GM18502 (cell line): ENCODE measurements around the gene KLHDC10.
"Not testable (repeated sequence)": the region's sequence is repeated elsewhere in the genome, so short reads cannot be mapped to it uniquely, and the experiment has no call there.

Source experiments
- ATAC-seq: cut with Tn5 transposase; IDR thresholded peaks from one replicate; pipeline ENCODE4 v1.9.1; 2021; ENCODE audit warnings: mild to moderate bottlenecking; ENCODE audit not compliant: unreplicated experiment, poor library complexity

Gene KLHDC10

GRCh38 chr7:130152493-130153210 lies 82.3 kb downstream of the KLHDC10 start:
- ATAC-seq, result no peak

- no peak for ATAC-seq
These were observed 83.0 kb downstream of the KLHDC10 start for GRCh38 chr7:130153211-130153908.

GRCh38 chr7:130154131-130154500 lies 83.8 kb downstream of the KLHDC10 start:
- ATAC-seq, result no peak

- no peak for ATAC-seq
These were observed 84.4 kb downstream of the KLHDC10 start for GRCh38 chr7:130154501-130155317.

DNA sequence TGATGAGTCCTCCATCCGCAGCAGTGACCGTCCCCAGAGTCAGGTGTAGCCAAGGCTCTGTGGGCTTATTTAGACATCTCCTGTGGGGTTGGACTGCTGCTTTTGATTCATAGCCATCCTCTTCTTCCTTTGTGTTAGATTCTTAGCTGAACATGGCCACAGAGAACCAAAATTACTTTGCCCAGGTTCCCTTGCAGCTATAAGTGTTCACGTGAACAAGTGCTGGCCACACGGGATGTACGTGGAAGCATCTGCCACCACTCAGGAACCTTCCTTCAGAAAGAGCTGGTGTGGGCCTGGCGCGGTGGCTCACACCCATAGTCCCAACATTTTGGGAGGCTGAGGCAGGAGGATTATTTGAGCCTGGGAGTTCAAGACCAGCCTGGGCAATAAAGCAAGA lies 85.8 kb downstream of the KLHDC10 start:
- ATAC-seq, result no peak

DNA sequence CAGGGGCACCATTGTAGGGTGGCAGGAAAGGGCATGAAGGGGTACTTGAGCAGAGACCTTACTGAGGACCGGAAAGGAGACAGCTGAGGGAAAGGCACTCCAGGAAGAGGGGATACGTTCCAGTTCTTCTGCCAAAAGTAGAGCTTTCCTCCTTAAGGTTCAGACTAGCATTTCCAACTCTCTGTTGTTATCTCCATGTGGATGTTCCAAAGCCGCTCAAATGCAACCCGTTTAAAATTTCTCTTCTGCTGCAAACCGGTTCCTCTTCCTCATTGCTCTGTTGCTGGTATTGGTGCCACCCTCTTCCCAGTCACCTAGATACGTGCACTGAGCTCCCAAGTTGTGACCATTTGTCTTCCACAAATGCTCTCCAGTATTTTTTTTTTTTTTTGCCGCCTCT lies 87.4 kb downstream of the KLHDC10 start:
- ATAC-seq, result no peak

- ATAC-seq, result no peak
These were observed 89.7 kb downstream of the KLHDC10 start for GRCh38 chr7:130160023-130160422.

- no peak for ATAC-seq
These were observed 90.1 kb downstream of the KLHDC10 start for GRCh38 chr7:130160455-130160854.

DNA sequence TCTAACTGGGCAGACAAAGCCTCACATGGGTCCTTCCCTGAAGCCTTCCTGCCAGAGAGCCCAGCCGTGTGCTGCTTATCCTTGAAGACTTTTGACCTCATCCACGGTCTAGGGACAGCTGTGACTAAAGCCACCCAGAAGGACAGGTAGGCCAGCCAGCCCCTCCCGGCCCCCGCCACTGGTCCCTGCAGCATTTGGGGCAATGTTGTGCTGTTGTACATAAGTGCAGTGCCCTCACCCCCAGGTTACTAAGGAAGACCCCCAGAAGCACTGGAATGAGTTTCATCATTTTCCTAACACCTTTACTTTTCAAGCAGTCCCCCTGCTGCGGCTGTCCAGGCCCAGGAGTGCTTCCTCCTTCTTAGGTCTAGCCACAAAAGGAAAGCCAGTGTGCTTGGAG lies 91.9 kb downstream of the KLHDC10 start:
- ATAC-seq, result no peak

- no peak for ATAC-seq
These were observed 104.1 kb downstream of the KLHDC10 start for GRCh38 chr7:130174237-130174959.

DNA sequence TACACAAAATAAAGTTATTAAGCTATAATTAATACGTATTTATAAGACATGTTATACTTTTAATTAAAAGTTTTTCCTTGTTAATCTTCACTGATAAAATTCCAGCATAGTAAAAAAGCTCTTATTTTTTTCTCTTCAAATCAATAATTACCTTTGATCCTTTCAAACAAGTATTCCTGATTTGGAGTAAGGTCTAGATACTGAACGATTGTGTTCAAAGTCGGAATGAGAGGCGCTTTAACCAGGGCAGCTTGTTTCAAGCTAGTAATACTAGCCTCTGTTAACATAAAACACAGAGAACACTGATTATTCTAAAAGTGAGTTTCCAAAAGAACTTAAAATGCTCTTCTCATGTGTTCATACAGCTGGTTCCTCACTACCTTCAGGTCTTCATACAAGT lies 107.9 kb downstream of the KLHDC10 start:
- ATAC-seq, result no peak

- ATAC-seq, result no peak
These were observed 109.3 kb downstream of the KLHDC10 start for GRCh38 chr7:130179631-130180030.

DNA sequence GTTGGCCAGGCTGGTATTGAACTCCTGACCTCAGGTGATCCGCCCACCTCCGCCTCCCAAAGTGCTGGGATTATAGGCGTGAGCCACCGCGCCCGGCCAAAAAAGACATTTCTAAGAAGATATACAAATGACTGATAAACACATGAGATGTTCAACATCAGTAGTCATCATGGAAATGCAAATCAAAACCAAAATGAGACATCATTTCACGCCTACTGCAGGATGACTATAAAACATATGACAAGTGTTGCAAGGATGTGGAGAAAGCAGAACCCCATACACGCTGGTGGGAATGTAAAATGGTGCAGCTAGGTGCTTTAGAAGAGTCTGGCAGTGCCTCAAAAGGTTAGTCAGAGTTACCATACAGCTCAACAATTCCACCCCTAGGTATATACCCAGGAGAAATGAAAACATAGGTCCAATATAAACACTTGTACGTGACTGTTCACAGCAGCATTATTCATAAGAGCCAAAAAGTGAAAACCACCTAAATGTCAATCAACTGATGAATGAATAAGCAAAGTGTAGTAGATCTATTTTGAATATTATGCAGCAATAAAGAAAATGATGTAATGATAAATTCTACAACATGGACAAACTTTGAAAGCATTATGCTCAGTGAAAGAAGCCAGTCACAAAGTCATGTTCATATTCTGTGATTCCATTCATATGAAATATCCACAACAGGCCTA lies 110.4 kb downstream of the KLHDC10 start:
- ATAC-seq, result no peak

DNA sequence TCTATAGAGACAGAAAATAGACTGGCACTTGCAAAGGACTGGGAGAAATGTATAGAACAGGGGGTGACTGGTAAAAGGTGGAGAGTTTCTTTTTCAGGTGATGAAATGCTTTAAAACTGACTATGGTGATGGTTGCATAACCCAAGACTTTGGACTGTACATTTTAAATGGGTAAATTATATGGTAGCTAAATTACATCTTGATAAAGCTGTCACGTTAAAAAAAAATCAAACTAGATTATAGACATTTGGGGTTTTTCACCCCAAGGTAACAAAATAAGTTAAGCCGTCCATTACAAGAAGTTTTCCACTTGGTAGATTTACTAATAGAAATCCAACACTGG lies 110.9 kb downstream of the KLHDC10 start:
- no peak for ATAC-seq

GRCh38 chr7:130182990-130183389 lies 112.7 kb downstream of the KLHDC10 start:
- peak; percentile 83 for ATAC-seq

GRCh38 chr7:130184349-130184748 lies 114.0 kb downstream of the KLHDC10 start:
- not testable (repeated sequence) for ATAC-seq
